Measurements from ENCODE around the gene HNRNPA2B1. TPM values are rescaled to one million over a fixed set of nuclear protein-coding genes. Genes with fewer than 3 reads are reported as not detected.

HNRNPA2B1 gene
- total RNA-seq, 4 donors from 2014 or later, result 184 to 306 (median 234) TPM

- Histone ChIP-seq H3K27ac (no peak overlapping the region), H3K4me3 (no peak overlapping the region), H3K4me1 (peaks cover 0 to under 1% (median 0%) of the 10 kb centered on the region in 4 donors), H3K27me3 (no peaks in the 10 kb centered on the region), H3K36me3 (peaks cover 0 to 55% (median 0%) of the 10 kb centered on the region in 3 donors), H3K9me3 (no peaks in the 10 kb centered on the region)
- WGBS, 2 donors, result 83 to 86% methylated on average over 2 of the region's 2 CpGs
- DNase-seq (ENCODE audit: low spot score in 2 of 2), result no peak
- TF ChIP-seq POLR2A (IDR thresholded peaks at IDR 0.05) (no peak), EP300 (IDR thresholded peaks at IDR 0.05) (no peak), CTCF (IDR thresholded peaks at IDR 0.05) (no peak)
Measured at GRCh38 chr7:26212921-26213718, 12.6 kb upstream of the HNRNPA2B1 start.

GRCh38 chr7:26208040-26208439 lies 7.5 kb upstream of the HNRNPA2B1 start:
- no peaks in the 10 kb centered on the region for H3K27me3 ChIP-seq
- no peaks in the 10 kb centered on the region for H3K9me3 ChIP-seq
- peaks cover 0 to 70% (median 8%) of the 10 kb centered on the region in 3 donors for H3K36me3 ChIP-seq
- TF ChIP-seq CTCF (IDR thresholded peaks at IDR 0.05) (no peak), POLR2A (IDR thresholded peaks at IDR 0.05) (no peak), EP300 (IDR thresholded peaks at IDR 0.05) (no peak)
- DNase-seq (ENCODE audit: low spot score in 2 of 2), result no peak
- H3K27ac ChIP-seq, result no peak overlapping the region
- 42 to 54% methylated on average over 5 of the region's 5 CpGs for WGBS, 2 donors
- no peak overlapping the region for H3K4me3 ChIP-seq
- peaks cover 0 to 38% (median 22%) of the 10 kb centered on the region in 4 donors for H3K4me1 ChIP-seq

GRCh38 chr7:26203016-26203415 lies 2.5 kb upstream of the HNRNPA2B1 start:
- TF ChIP-seq EP300 (IDR thresholded peaks at IDR 0.05), result no peak
- peak overlapping the region; percentile 98 to 100 (median 100) for H3K27ac ChIP-seq
- peaks cover 0 to 42% (median 28%) of the 10 kb centered on the region in 4 donors for H3K4me1 ChIP-seq
- DNase-seq (ENCODE audit: low spot score in 2 of 2), result no peak
- H3K27me3 ChIP-seq, result no peaks in the 10 kb centered on the region
- H3K9me3 ChIP-seq, result no peaks in the 10 kb centered on the region
- peaks cover 0 to 22% (median 8%) of the 10 kb centered on the region in 3 donors for H3K36me3 ChIP-seq
- 6 to 7% methylated on average over 2 of the region's 2 CpGs for WGBS, 2 donors
- peak overlapping the region; percentile 81 to 95 (median 94) for H3K4me3 ChIP-seq

- H3K27me3 ChIP-seq, result no peaks in the 10 kb centered on the region
- peak overlapping the region; percentile 81 to 95 (median 94) for H3K4me3 ChIP-seq
- no peak for TF ChIP-seq CTCF (IDR thresholded peaks at IDR 0.05)
- peak in 1 of 2 donors; percentile 22 for DNase-seq (ENCODE audit: low spot score in 2 of 2)
- H3K27ac ChIP-seq, result peak overlapping the region; percentile 98 to 100 (median 100)
- peaks cover 0 to 41% (median 33%) of the 10 kb centered on the region in 4 donors for H3K4me1 ChIP-seq
- no peaks in the 10 kb centered on the region for H3K9me3 ChIP-seq
- WGBS, 2 donors, result 1% methylated on average over 35 to 47 of the region's 68 CpGs
- H3K36me3 ChIP-seq, result peaks cover 0 to 15% (median under 1%) of the 10 kb centered on the region in 3 donors
Measured at GRCh38 chr7:26202019-26202990, 1.8 kb upstream of the HNRNPA2B1 start.

- DNase-seq (ENCODE audit: low spot score in 2 of 2), result peak; percentile 77 to 87
- Histone ChIP-seq H3K27me3 (no peaks in the 10 kb centered on the region), H3K9me3 (no peaks in the 10 kb centered on the region), H3K27ac (peak within 1 kb of the TSS; percentile 98 to 100 (median 100)), H3K4me3 (peak within 1 kb of the TSS; percentile 81 to 95 (median 94)), H3K36me3 (peaks cover 0 to 15% (median 0%) of the 10 kb centered on the region in 3 donors), H3K4me1 (peaks cover 0 to 50% (median 41%) of the 10 kb centered on the region in 4 donors)
- peak in 1 of 2 donors; percentile 91 for TF ChIP-seq EP300 (IDR thresholded peaks at IDR 0.05)
- TF ChIP-seq POLR2A (IDR thresholded peaks at IDR 0.05), result peak; percentile 65 to 79
- no peak for TF ChIP-seq CTCF (IDR thresholded peaks at IDR 0.05)
- WGBS, 2 donors, result 0 to 1% methylated on average over 20 to 54 of the region's 86 CpGs
Measured at GRCh38 chr7:26201247-26202018, 887 bp upstream of the HNRNPA2B1 start, which contains the start of gene CBX3. TSS of gene CBX3 (plus strand) at chr7:26201745. CDS start at chr7:26202999, 1,254 bp downstream.

Data from tibial nerve (tissue), 4 donors.